Fibroblast of skin of left quadriceps (primary cell): Measurements from ENCODE around the gene OR1N2.
"Not testable (repeated sequence)": the region's sequence is repeated elsewhere in the genome, so short reads cannot be mapped to it uniquely, and the experiment has no call there.

Source experiments
- DNase-seq, 2 experiments: peaks; one replicate each; pipeline ENCODE4 v3.0.0-alpha.2; 2013; ENCODE audit warnings: low read depth in 2 of 2

Gene OR1N2

GRCh38 chr9:122552812-122553211 is at the start of gene OR1N2:
Gene OR1N2, plus strand, starts transcription at chr9:122553112. Its CDS starts 100 bp downstream, at chr9:122553212.
- no peak for DNase-seq

GRCh38 chr9:122506964-122507363 is 45.9 kb upstream of the OR1N2 start:
- DNase-seq, result no peak

GRCh38 chr9:122510502-122510901 is 42.4 kb upstream of the OR1N2 start, which contains the start of gene OR1J2:
Gene OR1J2, plus strand, starts transcription at chr9:122510802. Its CDS starts 0 bp downstream, at chr9:122510802.
- no peak for DNase-seq

GRCh38 chr9:122518226-122518625 is 34.7 kb upstream of the OR1N2 start:
- no peak for DNase-seq

GRCh38 chr9:122518841-122519240 is 34.1 kb upstream of the OR1N2 start, which contains the start of gene OR1J4:
Gene OR1J4, plus strand, starts transcription at chr9:122519141. Its CDS starts 0 bp downstream, at chr9:122519141.
- DNase-seq, result no peak

GRCh38 chr9:122519376-122519775 is 33.5 kb upstream of the OR1N2 start:
- DNase-seq, result no peak

- DNase-seq, result no peak
These were observed 26.3 kb upstream of the OR1N2 start for GRCh38 chr9:122526602-122527001.

GRCh38 chr9:122527193-122527592 is 25.7 kb upstream of the OR1N2 start, which contains the start of gene OR1N1:
Gene OR1N1, minus strand, starts transcription at chr9:122527293. Its CDS starts 0 bp downstream, at chr9:122527293.
- no peak for DNase-seq

GRCh38 chr9:122531157-122531556 is 21.8 kb upstream of the OR1N2 start:
- not testable (repeated sequence) for DNase-seq

- DNase-seq, result no peak
These were observed 16.8 kb upstream of the OR1N2 start for GRCh38 chr9:122536134-122536533.

GRCh38 chr9:122537066-122537465 is 15.8 kb upstream of the OR1N2 start:
- not testable (repeated sequence) for DNase-seq

- no peak for DNase-seq
These were observed 14.2 kb upstream of the OR1N2 start for GRCh38 chr9:122538757-122539156.

GRCh38 chr9:122546196-122546595 is 6.7 kb upstream of the OR1N2 start:
- DNase-seq, result no peak

- no peak for DNase-seq
These were observed 1.5 kb upstream of the OR1N2 start for GRCh38 chr9:122551371-122551770.

GRCh38 chr9:122561446-122561845 is 8.5 kb downstream of the OR1N2 start:
- no peak for DNase-seq

GRCh38 chr9:122562134-122562760 is 9.3 kb downstream of the OR1N2 start:
- DNase-seq, result no peak

- no peak for DNase-seq
These were observed 15.0 kb downstream of the OR1N2 start for GRCh38 chr9:122567901-122568300.

- DNase-seq, result no peak
These were observed 19.5 kb downstream of the OR1N2 start for GRCh38 chr9:122572456-122572855.

- no peak for DNase-seq
These were observed 27.0 kb downstream of the OR1N2 start for GRCh38 chr9:122579874-122580273.

- no peak for DNase-seq
These were observed 27.4 kb downstream of the OR1N2 start for GRCh38 chr9:122580360-122580759.

GRCh38 chr9:122583284-122583683 is 30.4 kb downstream of the OR1N2 start, which contains the start of gene OR1L8:
Gene OR1L8, minus strand, starts transcription at chr9:122583384. Its CDS starts 14,907 bp downstream, at chr9:122568477.
- DNase-seq, result not testable (repeated sequence)
